Glutamatergic neuron (in vitro differentiated cells): ENCODE data around the gene COL6A5. TPM values are rescaled to one million over a fixed set of nuclear protein-coding genes. Genes with fewer than 3 reads are reported as not detected.

Experiments used
- DNase-seq: peaks from one replicate; pipeline ENCODE4 v3.0.0; 2022
- H3K27ac Mint-ChIP-seq: one replicate; pipeline ENCODE4 v1.8.0; 2020; ENCODE audit warnings: mild to moderate bottlenecking, mixed read lengths, inconsistent platforms; ENCODE audit not compliant: unreplicated experiment
- H3K27me3 Mint-ChIP-seq: one replicate; pipeline ENCODE4 v1.8.0; 2020; ENCODE audit warnings: mild to moderate bottlenecking, moderate library complexity, mixed read lengths, inconsistent platforms; ENCODE audit not compliant: unreplicated experiment
- H3K36me3 Mint-ChIP-seq: one replicate; pipeline ENCODE4 v1.8.0; 2020; ENCODE audit warnings: mild to moderate bottlenecking, mixed read lengths, inconsistent platforms; ENCODE audit not compliant: unreplicated experiment
- H3K4me1 Mint-ChIP-seq: one replicate; pipeline ENCODE4 v1.8.0; 2020; ENCODE audit warnings: mild to moderate bottlenecking, low read depth, mixed read lengths, inconsistent platforms; ENCODE audit not compliant: unreplicated experiment
- H3K4me3 Mint-ChIP-seq: one replicate; pipeline ENCODE4 v1.8.0; 2020; ENCODE audit warnings: mild to moderate bottlenecking, mixed read lengths, inconsistent platforms; ENCODE audit not compliant: unreplicated experiment
- H3K9me3 Mint-ChIP-seq: one replicate; pipeline ENCODE4 v1.8.0; 2020; ENCODE audit warnings: mild to moderate bottlenecking, moderate library complexity, mixed read lengths, inconsistent platforms; ENCODE audit not compliant: unreplicated experiment
- total RNA-seq: library from RNA; stranded (reverse); fragmentation: NEBNext Ultra II Directional; extraction: Animal tissue kit (Norgen Biotek cat#: 25700); gene quantifications from one replicate; pipeline ENCODE4 v1.2.1, GENCODE V29; 2021; ENCODE audit not compliant: unreplicated experiment
- TF ChIP-seq, protein P1 (sequence below): fragments of 200-600 bp; sonication (generic); IDR thresholded peaks from one replicate; pipeline ENCODE4 v1.5.0; 2021; ENCODE audit not compliant: partially characterized antibody, unreplicated experiment

The COL6A5 gene
- total RNA-seq, 1 donor from 2014 or later = not detected

DNA sequence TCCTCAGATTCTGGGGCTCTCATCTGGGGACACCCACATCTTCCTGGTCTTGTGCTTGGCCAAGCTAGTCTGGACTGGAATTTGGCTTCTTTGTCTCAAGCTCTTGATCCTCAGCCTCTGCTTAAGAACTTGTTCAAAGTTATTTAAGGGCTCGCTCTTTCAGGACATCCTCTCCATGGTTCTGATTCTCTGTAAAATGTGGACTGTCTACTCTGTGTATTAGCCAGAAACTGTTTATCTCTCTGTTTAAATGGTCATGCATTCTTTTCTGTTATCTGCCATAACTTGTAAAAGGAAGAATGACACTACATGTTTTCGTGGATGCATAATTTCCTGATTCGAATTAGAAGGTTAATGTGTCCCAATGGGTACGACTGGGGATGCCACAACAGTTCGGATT lies 79.4 kb downstream of the COL6A5 start:
- no peaks in the 10 kb centered on the region for H3K36me3 Mint-ChIP-seq
- H3K27me3 Mint-ChIP-seq = no peaks in the 10 kb centered on the region
- DNase-seq = no peak
- no peaks in the 10 kb centered on the region for H3K9me3 Mint-ChIP-seq
- H3K27ac Mint-ChIP-seq = no peak overlapping the region
- H3K4me1 Mint-ChIP-seq = no peaks in the 10 kb centered on the region
- TF ChIP-seq, protein P1, sequence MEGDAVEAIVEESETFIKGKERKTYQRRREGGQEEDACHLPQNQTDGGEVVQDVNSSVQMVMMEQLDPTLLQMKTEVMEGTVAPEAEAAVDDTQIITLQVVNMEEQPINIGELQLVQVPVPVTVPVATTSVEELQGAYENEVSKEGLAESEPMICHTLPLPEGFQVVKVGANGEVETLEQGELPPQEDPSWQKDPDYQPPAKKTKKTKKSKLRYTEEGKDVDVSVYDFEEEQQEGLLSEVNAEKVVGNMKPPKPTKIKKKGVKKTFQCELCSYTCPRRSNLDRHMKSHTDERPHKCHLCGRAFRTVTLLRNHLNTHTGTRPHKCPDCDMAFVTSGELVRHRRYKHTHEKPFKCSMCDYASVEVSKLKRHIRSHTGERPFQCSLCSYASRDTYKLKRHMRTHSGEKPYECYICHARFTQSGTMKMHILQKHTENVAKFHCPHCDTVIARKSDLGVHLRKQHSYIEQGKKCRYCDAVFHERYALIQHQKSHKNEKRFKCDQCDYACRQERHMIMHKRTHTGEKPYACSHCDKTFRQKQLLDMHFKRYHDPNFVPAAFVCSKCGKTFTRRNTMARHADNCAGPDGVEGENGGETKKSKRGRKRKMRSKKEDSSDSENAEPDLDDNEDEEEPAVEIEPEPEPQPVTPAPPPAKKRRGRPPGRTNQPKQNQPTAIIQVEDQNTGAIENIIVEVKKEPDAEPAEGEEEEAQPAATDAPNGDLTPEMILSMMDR = no peak
- H3K4me3 Mint-ChIP-seq = no peak overlapping the region

DNA sequence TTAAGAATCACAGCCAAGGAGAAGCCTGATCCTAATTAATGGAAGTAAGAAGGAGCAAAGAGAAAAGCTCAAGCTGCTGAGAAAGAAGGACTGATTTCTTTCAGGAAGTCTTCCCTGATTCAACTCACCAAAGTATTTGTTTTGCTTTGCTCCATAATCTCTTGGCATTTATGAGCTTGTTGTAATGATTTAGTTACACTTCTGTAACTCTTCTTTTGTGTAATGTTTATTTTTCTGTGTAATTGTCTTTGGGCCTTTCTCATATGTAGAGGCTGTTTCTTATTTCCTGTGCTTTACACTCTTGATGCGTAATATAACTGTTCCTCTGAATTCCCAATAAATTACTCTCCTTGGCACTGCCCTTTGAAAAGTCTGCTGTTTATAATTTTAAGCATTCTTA lies 80.0 kb downstream of the COL6A5 start:
- no peaks in the 10 kb centered on the region for H3K9me3 Mint-ChIP-seq
- H3K27ac Mint-ChIP-seq = no peak overlapping the region
- DNase-seq = no peak
- no peaks in the 10 kb centered on the region for H3K36me3 Mint-ChIP-seq
- no peak overlapping the region for H3K4me3 Mint-ChIP-seq
- H3K4me1 Mint-ChIP-seq = no peaks in the 10 kb centered on the region
- no peaks in the 10 kb centered on the region for H3K27me3 Mint-ChIP-seq
- TF ChIP-seq, protein P1 = no peak

DNA sequence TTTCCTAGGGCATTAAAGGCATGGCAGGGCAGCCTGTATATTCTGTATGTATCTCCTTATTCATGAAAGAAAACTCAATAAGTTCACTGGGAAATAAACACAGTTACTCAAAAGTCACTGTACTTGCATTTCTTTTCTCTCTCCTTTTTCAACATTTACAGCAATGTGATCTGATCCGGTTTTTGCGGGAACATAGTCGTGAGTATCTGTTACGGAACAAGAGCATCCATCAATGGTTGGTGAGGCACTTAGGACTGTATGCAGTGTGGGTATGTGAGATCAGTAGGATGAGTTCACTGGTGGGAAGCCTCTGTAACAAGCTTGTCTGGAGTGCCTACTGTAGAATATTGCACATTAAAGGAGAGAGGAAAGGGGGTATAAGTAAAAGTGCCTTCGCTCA lies 80.7 kb downstream of the COL6A5 start:
- no peaks in the 10 kb centered on the region for H3K4me1 Mint-ChIP-seq
- H3K36me3 Mint-ChIP-seq = no peaks in the 10 kb centered on the region
- H3K27me3 Mint-ChIP-seq = no peaks in the 10 kb centered on the region
- no peak overlapping the region for H3K4me3 Mint-ChIP-seq
- no peak for DNase-seq
- TF ChIP-seq, protein P1 = no peak
- H3K27ac Mint-ChIP-seq = no peak overlapping the region
- H3K9me3 Mint-ChIP-seq = no peaks in the 10 kb centered on the region

DNA sequence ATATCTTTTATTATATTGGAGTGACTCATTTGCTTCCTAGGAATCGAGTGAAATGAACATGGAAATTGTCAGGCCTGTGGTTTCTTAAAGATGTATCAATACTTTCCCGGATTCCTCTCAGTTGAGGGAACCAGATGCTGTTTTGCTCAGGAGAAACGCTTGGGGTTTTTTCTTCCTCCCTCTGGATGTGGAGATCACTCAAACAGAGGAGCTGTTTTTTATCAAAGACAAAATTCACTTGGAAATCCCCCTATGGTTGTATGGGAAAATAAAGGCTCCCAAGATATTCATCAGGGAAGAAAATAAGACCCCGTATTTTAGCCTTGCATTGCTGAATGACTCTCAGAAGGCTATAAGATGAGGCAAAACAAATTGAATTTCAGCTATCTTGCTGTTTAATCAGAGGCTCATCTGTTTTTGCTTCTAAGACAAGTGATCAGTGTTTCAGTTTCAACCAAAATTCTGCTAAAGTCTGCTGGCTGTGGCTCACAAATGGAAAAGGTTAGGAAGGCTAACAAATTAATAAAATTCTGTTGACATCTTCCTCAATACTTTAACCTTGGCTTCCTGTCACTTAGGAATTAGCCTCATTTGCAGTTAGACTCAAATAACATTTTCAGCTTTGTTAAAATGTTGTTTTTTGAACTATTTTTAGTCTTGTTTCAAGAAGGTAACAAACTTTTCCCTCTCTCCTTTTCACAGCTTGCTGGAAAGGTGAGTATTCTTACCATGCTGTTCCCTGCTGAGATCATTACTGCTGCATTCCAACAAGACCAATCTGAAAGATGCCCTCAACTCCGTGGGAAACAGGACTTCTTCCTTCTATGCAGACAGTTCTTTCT lies 83.6 kb downstream of the COL6A5 start:
- H3K4me3 Mint-ChIP-seq = no peak overlapping the region
- TF ChIP-seq, protein P1 = no peak
- no peaks in the 10 kb centered on the region for H3K9me3 Mint-ChIP-seq
- DNase-seq = no peak
- no peak overlapping the region for H3K27ac Mint-ChIP-seq
- H3K27me3 Mint-ChIP-seq = no peaks in the 10 kb centered on the region
- peaks cover 2% of the 10 kb centered on the region for H3K4me1 Mint-ChIP-seq
- peaks cover 4% of the 10 kb centered on the region for H3K36me3 Mint-ChIP-seq

DNA sequence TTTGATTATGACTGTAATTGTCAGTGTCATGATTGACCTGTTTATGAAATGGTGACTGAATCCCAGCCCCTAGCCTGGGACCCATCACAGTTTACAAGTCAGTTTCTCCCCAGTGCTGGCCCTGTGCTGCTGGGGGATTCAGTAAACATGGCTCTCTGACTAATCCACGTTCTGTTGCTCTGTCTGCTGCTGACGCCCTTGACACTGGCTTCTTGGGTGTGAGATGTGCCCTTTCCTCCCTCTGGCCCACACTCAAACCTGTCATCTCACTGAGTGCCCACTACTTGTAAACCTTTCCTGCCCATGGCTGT lies 84.2 kb downstream of the COL6A5 start:
- TF ChIP-seq, protein P1 = no peak

More for the DNA sequence above, 84.2 kb downstream of the COL6A5 start:
- H3K36me3 Mint-ChIP-seq = peaks cover 4% of the 10 kb centered on the region
- peaks cover 2% of the 10 kb centered on the region for H3K4me1 Mint-ChIP-seq
- H3K27ac Mint-ChIP-seq = no peak overlapping the region
- H3K9me3 Mint-ChIP-seq = no peaks in the 10 kb centered on the region
- no peak overlapping the region for H3K4me3 Mint-ChIP-seq
- no peak for DNase-seq
- H3K27me3 Mint-ChIP-seq = no peaks in the 10 kb centered on the region
